Astrocyte (in vitro differentiated cells and primary cell): ENCODE results near the gene WDR1. TPM values are rescaled to one million over a fixed set of nuclear protein-coding genes. Genes with fewer than 3 reads are reported as not detected.
A peak's percentile ranks its signal among the peaks of the same experiment; 100 is the strongest.

Experiments used
- DNase-seq: peaks from one replicate; pipeline ENCODE4 v3.0.0-alpha.2; 2010; ENCODE audit warnings: low read depth
- FAIRE-seq: peaks from 2 replicates; lab custom pipeline; 2011; peaks lifted over from hg19 to GRCh38; lab: Jason Lieb, UNC
- H2AFZ ChIP-seq: 2 replicates; pipeline ENCODE4 v1.6.0; 2012; ENCODE audit warnings: low read depth, low read length, inconsistent platforms
- H3K27ac ChIP-seq: 2 replicates; pipeline ENCODE4 v1.5.1; 2011; ENCODE audit warnings: low read depth, low read length, inconsistent platforms
- H3K27me3 ChIP-seq: 2 replicates; pipeline ENCODE4 v1.6.0; 2011; ENCODE audit warnings: low read length, inconsistent platforms; ENCODE audit not compliant: insufficient read depth
- H3K36me3 ChIP-seq: 2 replicates; pipeline ENCODE4 v1.5.1; 2011; ENCODE audit warnings: low read length, inconsistent platforms; ENCODE audit not compliant: insufficient read depth
- H3K4me1 ChIP-seq: 2 replicates; pipeline ENCODE4 v1.5.1; 2011; ENCODE audit warnings: low read length, inconsistent platforms; ENCODE audit not compliant: insufficient read depth
- H3K4me2 ChIP-seq: 2 replicates; pipeline ENCODE4 v1.6.0; 2012; ENCODE audit warnings: low read length, inconsistent platforms
- H3K4me3 ChIP-seq: 2 replicates; pipeline ENCODE4 v1.5.1; 2011; ENCODE audit warnings: low read depth, mild to moderate bottlenecking, low read length, inconsistent platforms; ENCODE audit not compliant: insufficient read depth
- H3K79me2 ChIP-seq: 2 replicates; pipeline ENCODE4 v1.6.0; 2012; ENCODE audit warnings: mild to moderate bottlenecking, low read length, inconsistent platforms; ENCODE audit not compliant: insufficient read depth
- H3K9ac ChIP-seq: 2 replicates; pipeline ENCODE4 v1.6.0; 2012; ENCODE audit warnings: mild to moderate bottlenecking, low read length, inconsistent platforms
- H3K9me3 ChIP-seq: 2 replicates; pipeline ENCODE4 v1.5.1; 2012; ENCODE audit warnings: low read depth, mild to moderate bottlenecking, low read length, inconsistent platforms; ENCODE audit not compliant: insufficient read depth
- H4K20me1 ChIP-seq: 2 replicates; pipeline ENCODE4 v1.6.0; 2012; ENCODE audit warnings: low read length, inconsistent platforms; ENCODE audit not compliant: insufficient read depth
- H3K27ac Mint-ChIP-seq: one replicate; pipeline ENCODE4 v1.8.0; 2021; ENCODE audit warnings: mild to moderate bottlenecking, mixed read lengths; ENCODE audit not compliant: unreplicated experiment
- H3K27me3 Mint-ChIP-seq: one replicate; pipeline ENCODE4 v1.8.0; 2021; ENCODE audit warnings: low read depth, mixed read lengths; ENCODE audit not compliant: unreplicated experiment
- H3K36me3 Mint-ChIP-seq: one replicate; pipeline ENCODE4 v1.8.0; 2021; ENCODE audit warnings: low read depth, mixed read lengths; ENCODE audit not compliant: unreplicated experiment
- H3K4me1 Mint-ChIP-seq: one replicate; pipeline ENCODE4 v1.8.0; 2021; ENCODE audit warnings: low read depth, mixed read lengths; ENCODE audit not compliant: unreplicated experiment
- H3K4me3 Mint-ChIP-seq: one replicate; pipeline ENCODE4 v1.8.0; 2021; ENCODE audit warnings: mild to moderate bottlenecking, moderate library complexity, mixed read lengths; ENCODE audit not compliant: unreplicated experiment
- H3K9me3 Mint-ChIP-seq: one replicate; pipeline ENCODE4 v1.8.0; 2021; ENCODE audit warnings: mild to moderate bottlenecking, mixed read lengths; ENCODE audit not compliant: unreplicated experiment
- CTCF ChIP-seq: IDR thresholded peaks from 2 replicates; pipeline ENCODE4 v1.5.1; 2011; ENCODE audit warnings: low read depth, mild to moderate bottlenecking, inconsistent platforms, low read length, moderate library complexity; ENCODE audit not compliant: insufficient read depth
- EZH2 ChIP-seq: IDR thresholded peaks from 2 replicates; pipeline ENCODE4 v1.6.1; 2012; ENCODE audit warnings: mild to moderate bottlenecking, low read length, inconsistent platforms; ENCODE audit not compliant: insufficient read depth
- total RNA-seq: library from RNA; stranded (reverse); gene quantifications from 2 replicates; pipeline ENCODE4 v1.2.1, GENCODE V29; 2021

WDR1 gene
- total RNA-seq, 1 donor from 2014 or later = 620 TPM

DNA sequence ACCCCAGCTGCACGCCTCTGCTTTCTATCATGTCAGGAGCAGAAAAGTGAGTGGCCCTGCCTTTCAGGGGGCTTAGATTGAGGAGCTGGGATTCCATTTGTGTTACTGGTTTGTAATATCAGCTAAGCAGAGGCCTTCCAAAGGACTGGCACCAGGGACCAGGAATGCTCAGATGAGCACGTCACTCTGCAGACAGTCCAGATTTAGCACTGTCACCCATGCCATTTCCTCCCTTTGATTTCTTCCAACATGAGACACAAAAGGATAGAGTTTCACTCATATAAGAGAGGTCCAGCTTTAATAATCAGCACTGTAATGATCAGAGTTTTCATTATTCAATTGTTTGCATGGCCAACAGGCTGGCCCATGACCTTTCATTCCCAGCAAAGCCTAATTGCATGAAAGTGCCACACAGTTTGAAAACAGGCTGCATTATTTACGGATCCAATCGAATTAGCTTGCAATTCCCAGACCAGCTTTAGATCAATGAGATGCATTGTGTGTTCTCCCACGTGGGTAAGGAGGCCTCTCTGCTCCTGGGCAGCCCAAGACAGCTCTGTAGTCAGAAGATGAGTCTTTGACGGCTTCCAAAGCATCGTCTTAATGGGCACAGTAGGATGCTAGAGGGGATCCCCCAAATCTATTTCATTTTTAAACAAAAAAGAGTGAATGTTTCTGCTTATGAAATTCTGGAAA, 85.5 kb downstream of the WDR1 start:
- H3K4me1 Mint-ChIP-seq = peaks cover 32% of the 10 kb centered on the region
- Histone ChIP-seq H3K36me3 (no peaks in the 10 kb centered on the region), H4K20me1 (no peaks in the 10 kb centered on the region), H3K4me3 (no peak overlapping the region), H3K9ac (no peak overlapping the region), H3K4me2 (peak overlapping the region; percentile 70), H3K79me2 (no peaks in the 10 kb centered on the region), H3K9me3 (no peaks in the 10 kb centered on the region), H2AFZ (no peak overlapping the region), H3K4me1 (peaks cover 31% of the 10 kb centered on the region), H3K27me3 (no peaks in the 10 kb centered on the region), H3K27ac (no peak overlapping the region)
- H3K27ac Mint-ChIP-seq = no peak overlapping the region
- FAIRE-seq = no peak
- H3K36me3 Mint-ChIP-seq = no peaks in the 10 kb centered on the region
- no peak for TF ChIP-seq CTCF
- TF ChIP-seq EZH2 = no peak
- H3K9me3 Mint-ChIP-seq = no peaks in the 10 kb centered on the region
- no peak overlapping the region for H3K4me3 Mint-ChIP-seq
- peaks cover 18% of the 10 kb centered on the region for H3K27me3 Mint-ChIP-seq
- no peak for DNase-seq

GRCh38 chr4:10029403-10029802, 87.2 kb downstream of the WDR1 start:
- Mint-ChIP-seq H3K4me1 (peaks cover 32% of the 10 kb centered on the region), H3K36me3 (no peaks in the 10 kb centered on the region), H3K9me3 (peaks cover 1% of the 10 kb centered on the region), H3K27ac (no peak overlapping the region), H3K4me3 (no peak overlapping the region), H3K27me3 (peaks cover 20% of the 10 kb centered on the region)
- no peaks in the 10 kb centered on the region for H3K9me3 ChIP-seq
- no peak for FAIRE-seq
- no peak overlapping the region for H3K4me3 ChIP-seq
- no peak overlapping the region for H3K9ac ChIP-seq
- no peaks in the 10 kb centered on the region for H3K36me3 ChIP-seq
- no peak overlapping the region for H3K27ac ChIP-seq
- H3K27me3 ChIP-seq = no peaks in the 10 kb centered on the region
- H3K4me2 ChIP-seq = no peak overlapping the region
- no peak overlapping the region for H2AFZ ChIP-seq
- no peaks in the 10 kb centered on the region for H4K20me1 ChIP-seq
- no peak for DNase-seq
- TF ChIP-seq EZH2 = no peak
- TF ChIP-seq CTCF = no peak
- peaks cover 31% of the 10 kb centered on the region for H3K4me1 ChIP-seq
- no peaks in the 10 kb centered on the region for H3K79me2 ChIP-seq

- H3K9me3 ChIP-seq = no peaks in the 10 kb centered on the region
- FAIRE-seq = no peak
- H3K4me3 ChIP-seq = no peak overlapping the region
- no peak overlapping the region for H3K27ac Mint-ChIP-seq
- no peaks in the 10 kb centered on the region for H3K36me3 Mint-ChIP-seq
- peaks cover 20% of the 10 kb centered on the region for H3K27me3 Mint-ChIP-seq
- no peak overlapping the region for H3K27ac ChIP-seq
- peaks cover 28% of the 10 kb centered on the region for H3K4me1 ChIP-seq
- H3K27me3 ChIP-seq = no peaks in the 10 kb centered on the region
- H3K79me2 ChIP-seq = no peaks in the 10 kb centered on the region
- peaks cover 1% of the 10 kb centered on the region for H3K9me3 Mint-ChIP-seq
- no peak for DNase-seq
- H4K20me1 ChIP-seq = no peaks in the 10 kb centered on the region
- no peak overlapping the region for H2AFZ ChIP-seq
- no peaks in the 10 kb centered on the region for H3K36me3 ChIP-seq
- no peak overlapping the region for H3K9ac ChIP-seq
- no peak overlapping the region for H3K4me2 ChIP-seq
- TF ChIP-seq EZH2 (no peak), CTCF (no peak)
- H3K4me1 Mint-ChIP-seq = peaks cover 33% of the 10 kb centered on the region
- H3K4me3 Mint-ChIP-seq = no peak overlapping the region
Measured at GRCh38 chr4:10028910-10029309, 87.7 kb downstream of the WDR1 start.
